Aorta (tissue), 5 donors: Measurements from ENCODE around the gene NCOA1. TPM values are rescaled to one million over a fixed set of nuclear protein-coding genes. Genes with fewer than 3 reads are reported as not detected.

Source experiments
- ATAC-seq: fragments of 200-7000 bp; cut with Tn5 transposase; one replicate; pipeline ENCODE4 v1.9.1; 2022; ENCODE audit warnings: moderate library complexity; ENCODE audit not compliant: low FRiP score
- DNase-seq, 2 donors: peaks; one replicate each; pipeline ENCODE4 v3.0.0-alpha.2; 2020
- H3K27ac ChIP-seq, 2 donors: one replicate each; pipeline ENCODE4 v1.5.1; 2013; ENCODE audit warnings: low read length in 2 of 2, mild to moderate bottlenecking in 2 of 2, moderate library complexity in 2 of 2, control low read depth in 1 of 2, inconsistent platforms in 1 of 2, low read depth in 1 of 2
- H3K27me3 ChIP-seq, 2 donors: one replicate each; pipeline ENCODE4 v1.6.1; 2013; ENCODE audit warnings: control low read depth in 1 of 2, low read length in 1 of 2, mild to moderate bottlenecking in 1 of 2, moderate library complexity in 1 of 2; ENCODE audit not compliant: insufficient read depth in 2 of 2, control insufficient read depth in 1 of 2
- H3K36me3 ChIP-seq, 2 donors: one replicate each; pipeline ENCODE4 v1.6.1; 2013; ENCODE audit warnings: control low read depth in 1 of 2, low read length in 1 of 2, mild to moderate bottlenecking in 1 of 2; ENCODE audit not compliant: insufficient read depth in 2 of 2, control insufficient read depth in 1 of 2
- H3K4me1 ChIP-seq, 2 donors: one replicate each; pipeline ENCODE4 v1.6.1; 2013; ENCODE audit warnings: low read length in 2 of 2, control low read depth in 1 of 2, mild to moderate bottlenecking in 1 of 2, moderate library complexity in 1 of 2; ENCODE audit not compliant: insufficient read depth in 2 of 2, control insufficient read depth in 1 of 2
- H3K4me3 ChIP-seq, 2 donors: one replicate each; pipeline ENCODE4 v1.5.1; 2013; ENCODE audit warnings: low read length in 2 of 2, control low read depth in 1 of 2, mild to moderate bottlenecking in 1 of 2
- H3K9me3 ChIP-seq: one replicate; pipeline ENCODE4 v1.6.1; 2013; ENCODE audit warnings: mild to moderate bottlenecking, low read length; ENCODE audit not compliant: control insufficient read depth
- WGBS, 2 donors: extraction: QIAGEN DNeasy Blood & Tissue Kit; methylation state at CpG; one replicate each; pipeline ENCODE4 v1.1.7; 2013; 5-methylcytosine and 5-hydroxymethylcytosine counted together
- intact Hi-C, 2 donors: fragments of 100-400 bp; cut with DNase I; formaldehyde crosslinking; loops; one replicate each; pipeline versions ENCODE4 v1.14.2 to v1.15.0; 2022
- polyA plus RNA-seq, 2 donors: library from polyadenylated mRNA; stranded (reverse); fragments of 200-250 nt; gene quantifications; one replicate each; pipeline ENCODE4 v1.2.3, GENCODE V29; 2013
- total RNA-seq, 2 donors: library from RNA; stranded (reverse); fragmentation: NEBNext Ultra II Directional; extraction: Animal tissue kit (Norgen Biotek cat#: 25700); gene quantifications; one replicate each; pipeline ENCODE4 v1.2.1, GENCODE V29; 2021
- donor health status: healthy with polysubstance abuse.
- donor health status: Bipolar disorder and iron deficiency.
- donor health status: DM: no; HTN: no; CAD: no.
- donor health status: DM: no; HTN: no; CAD: no.
- donor health status: DM: yes; HTN: yes; CAD: no.

NCOA1 gene
- total and polyA plus RNA-seq, 4 donors: 6.5 to 68.1 (median 26.7) TPM

- H3K4me1 ChIP-seq: no peaks in the 10 kb centered on the region
- no peak overlapping the region for H3K27ac ChIP-seq
- no peaks in the 10 kb centered on the region for H3K36me3 ChIP-seq
- intact Hi-C loops: no loop called here
- H3K27me3 ChIP-seq: no peaks in the 10 kb centered on the region
- no peaks in the 10 kb centered on the region for H3K9me3 ChIP-seq
- WGBS, 2 donors: 82 to 89% methylated on average over 4 of the region's 4 CpGs
- no peak for ATAC-seq
- no peak for DNase-seq
- H3K4me3 ChIP-seq: no peak overlapping the region
Measured at GRCh38 chr2:24809316-24810007, 318.4 kb downstream of the NCOA1 start.

- Histone ChIP-seq H3K4me3 (no peak overlapping the region), H3K27me3 (no peaks in the 10 kb centered on the region), H3K9me3 (no peaks in the 10 kb centered on the region), H3K36me3 (peaks cover 0 to 3% of the 10 kb centered on the region in 2 donors), H3K27ac (no peak overlapping the region), H3K4me1 (no peaks in the 10 kb centered on the region)
- intact Hi-C loops: no loop called here
- DNase-seq (peak in 1 of 2 donors; percentile 28), ATAC-seq (no peak)
- WGBS, 2 donors: 97 to 98% methylated on average over 4 of the region's 4 CpGs
Measured at GRCh38 chr2:24813691-24814137, 322.7 kb downstream of the NCOA1 start.

- no peaks in the 10 kb centered on the region for H3K4me1 ChIP-seq
- intact Hi-C loops: no loop called here
- WGBS, 2 donors: 82 to 91% methylated on average over 4 of the region's 4 CpGs
- no peaks in the 10 kb centered on the region for H3K27me3 ChIP-seq
- no peak overlapping the region for H3K4me3 ChIP-seq
- no peak for ATAC-seq
- H3K36me3 ChIP-seq: peaks cover 0 to 3% of the 10 kb centered on the region in 2 donors
- no peak overlapping the region for H3K27ac ChIP-seq
- DNase-seq: no peak
- H3K9me3 ChIP-seq: no peaks in the 10 kb centered on the region
Measured at GRCh38 chr2:24814516-24814915, 323.5 kb downstream of the NCOA1 start.

- Histone ChIP-seq H3K9me3 (no peaks in the 10 kb centered on the region), H3K27me3 (no peaks in the 10 kb centered on the region), H3K36me3 (peaks cover 0 to 3% of the 10 kb centered on the region in 2 donors), H3K4me3 (no peak overlapping the region), H3K4me1 (no peaks in the 10 kb centered on the region), H3K27ac (no peak overlapping the region)
- intact Hi-C loops: no loop called here
- 90 to 99% methylated on average over 4 of the region's 4 CpGs for WGBS, 2 donors
- DNase-seq (no peak), ATAC-seq (no peak)
Measured at GRCh38 chr2:24815171-24815570, 324.1 kb downstream of the NCOA1 start.

GRCh38 chr2:24816404-24816803 lies 325.4 kb downstream of the NCOA1 start:
- intact Hi-C loops: no loop called here
- ATAC-seq (no peak), DNase-seq (no peak)
- Histone ChIP-seq H3K36me3 (peaks cover 0 to 3% of the 10 kb centered on the region in 2 donors), H3K27me3 (no peaks in the 10 kb centered on the region), H3K4me1 (no peaks in the 10 kb centered on the region), H3K4me3 (no peak overlapping the region), H3K27ac (no peak overlapping the region), H3K9me3 (no peaks in the 10 kb centered on the region)
- 94% methylated on average over 6 of the region's 6 CpGs for WGBS, 2 donors

GRCh38 chr2:24816884-24817283 lies 325.8 kb downstream of the NCOA1 start:
- H3K4me3 ChIP-seq: no peak overlapping the region
- H3K9me3 ChIP-seq: no peaks in the 10 kb centered on the region
- intact Hi-C loops: no loop called here
- peaks cover 0 to 3% of the 10 kb centered on the region in 2 donors for H3K36me3 ChIP-seq
- no peak overlapping the region for H3K27ac ChIP-seq
- H3K4me1 ChIP-seq: no peaks in the 10 kb centered on the region
- no peaks in the 10 kb centered on the region for H3K27me3 ChIP-seq
- DNase-seq (no peak), ATAC-seq (no peak)
- 64 to 74% methylated on average over 4 of the region's 4 CpGs for WGBS, 2 donors

GRCh38 chr2:24818721-24819167 lies 327.7 kb downstream of the NCOA1 start:
- H3K4me1 ChIP-seq: no peaks in the 10 kb centered on the region

GRCh38 chr2:24819442-24820174 lies 328.6 kb downstream of the NCOA1 start:
- Histone ChIP-seq H3K4me1 (no peaks in the 10 kb centered on the region), H3K4me3 (no peak overlapping the region), H3K36me3 (peaks cover 0 to 5% of the 10 kb centered on the region in 2 donors), H3K9me3 (no peaks in the 10 kb centered on the region), H3K27ac (no peak overlapping the region), H3K27me3 (no peaks in the 10 kb centered on the region)
- DNase-seq (peak in 1 of 2 donors; percentile 58), ATAC-seq (no peak)
- intact Hi-C loops: no loop called here
- WGBS, 2 donors: 85 to 89% methylated on average over 21 of the region's 21 CpGs

More at GRCh38 chr2:24818721-24819167, 327.7 kb downstream of the NCOA1 start:
- 67 to 68% methylated on average over 9 of the region's 9 CpGs for WGBS, 2 donors
- H3K27ac ChIP-seq: no peak overlapping the region
- peaks cover 0 to 5% of the 10 kb centered on the region in 2 donors for H3K36me3 ChIP-seq
- DNase-seq (peak in 1 of 2 donors; percentile 70), ATAC-seq (no peak)
- H3K4me3 ChIP-seq: no peak overlapping the region
- H3K27me3 ChIP-seq: no peaks in the 10 kb centered on the region
- H3K9me3 ChIP-seq: no peaks in the 10 kb centered on the region
- intact Hi-C loops: no loop called here

- WGBS, 2 donors: 87 to 92% methylated on average over 7 of the region's 7 CpGs
- peaks cover 0 to 5% of the 10 kb centered on the region in 2 donors for H3K36me3 ChIP-seq
- no peaks in the 10 kb centered on the region for H3K27me3 ChIP-seq
- no peaks in the 10 kb centered on the region for H3K9me3 ChIP-seq
- H3K4me1 ChIP-seq: no peaks in the 10 kb centered on the region
- DNase-seq (no peak), ATAC-seq (no peak)
- H3K4me3 ChIP-seq: no peak overlapping the region
- intact Hi-C loops: no loop called here
- no peak overlapping the region for H3K27ac ChIP-seq
Measured at GRCh38 chr2:24820175-24820513, 329.1 kb downstream of the NCOA1 start.
